ENCODE data around the gene APBA2.

The APBA2 gene

DNA sequence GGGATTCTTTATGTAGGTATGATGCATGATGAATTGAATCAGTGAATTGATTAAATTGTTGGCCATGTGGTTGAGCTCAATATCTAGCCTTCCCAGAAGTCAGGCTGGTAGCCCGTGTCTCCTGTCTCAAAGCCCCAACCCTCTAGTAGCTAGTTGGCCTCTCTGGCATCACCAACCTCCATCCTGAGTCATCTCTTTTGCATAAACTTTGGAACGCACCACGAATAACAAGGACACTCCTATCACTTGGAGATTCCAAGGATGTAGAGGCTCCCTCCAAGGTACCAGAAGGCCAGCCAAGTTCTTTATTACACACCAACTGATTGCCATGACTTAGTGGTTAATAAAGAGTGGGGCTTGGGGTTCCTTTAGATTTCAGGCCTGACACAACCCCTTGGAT, 148.4 kb downstream of the APBA2 start:
- no peak for DNase-seq (ENCODE audit: low read depth)
- H3K4me3 ChIP-seq (ENCODE audit: low read depth, low read length) = no peak overlapping the region
- no peak for TF ChIP-seq MYC (IDR thresholded peaks at IDR 0.05; ENCODE audit: low read depth, low read length)
- TF ChIP-seq, protein P1, sequence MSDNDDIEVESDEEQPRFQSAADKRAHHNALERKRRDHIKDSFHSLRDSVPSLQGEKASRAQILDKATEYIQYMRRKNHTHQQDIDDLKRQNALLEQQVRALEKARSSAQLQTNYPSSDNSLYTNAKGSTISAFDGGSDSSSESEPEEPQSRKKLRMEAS (IDR thresholded peaks at IDR 0.05; ENCODE audit: low read depth, low read length) = no peak
- TF ChIP-seq, protein P2, sequence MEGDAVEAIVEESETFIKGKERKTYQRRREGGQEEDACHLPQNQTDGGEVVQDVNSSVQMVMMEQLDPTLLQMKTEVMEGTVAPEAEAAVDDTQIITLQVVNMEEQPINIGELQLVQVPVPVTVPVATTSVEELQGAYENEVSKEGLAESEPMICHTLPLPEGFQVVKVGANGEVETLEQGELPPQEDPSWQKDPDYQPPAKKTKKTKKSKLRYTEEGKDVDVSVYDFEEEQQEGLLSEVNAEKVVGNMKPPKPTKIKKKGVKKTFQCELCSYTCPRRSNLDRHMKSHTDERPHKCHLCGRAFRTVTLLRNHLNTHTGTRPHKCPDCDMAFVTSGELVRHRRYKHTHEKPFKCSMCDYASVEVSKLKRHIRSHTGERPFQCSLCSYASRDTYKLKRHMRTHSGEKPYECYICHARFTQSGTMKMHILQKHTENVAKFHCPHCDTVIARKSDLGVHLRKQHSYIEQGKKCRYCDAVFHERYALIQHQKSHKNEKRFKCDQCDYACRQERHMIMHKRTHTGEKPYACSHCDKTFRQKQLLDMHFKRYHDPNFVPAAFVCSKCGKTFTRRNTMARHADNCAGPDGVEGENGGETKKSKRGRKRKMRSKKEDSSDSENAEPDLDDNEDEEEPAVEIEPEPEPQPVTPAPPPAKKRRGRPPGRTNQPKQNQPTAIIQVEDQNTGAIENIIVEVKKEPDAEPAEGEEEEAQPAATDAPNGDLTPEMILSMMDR (IDR thresholded peaks at IDR 0.05; ENCODE audit: low read depth, low read length) = no peak
- TF ChIP-seq POLR2A (IDR thresholded peaks at IDR 0.05; ENCODE audit: extremely low read depth, insufficient read length) = no peak

DNA sequence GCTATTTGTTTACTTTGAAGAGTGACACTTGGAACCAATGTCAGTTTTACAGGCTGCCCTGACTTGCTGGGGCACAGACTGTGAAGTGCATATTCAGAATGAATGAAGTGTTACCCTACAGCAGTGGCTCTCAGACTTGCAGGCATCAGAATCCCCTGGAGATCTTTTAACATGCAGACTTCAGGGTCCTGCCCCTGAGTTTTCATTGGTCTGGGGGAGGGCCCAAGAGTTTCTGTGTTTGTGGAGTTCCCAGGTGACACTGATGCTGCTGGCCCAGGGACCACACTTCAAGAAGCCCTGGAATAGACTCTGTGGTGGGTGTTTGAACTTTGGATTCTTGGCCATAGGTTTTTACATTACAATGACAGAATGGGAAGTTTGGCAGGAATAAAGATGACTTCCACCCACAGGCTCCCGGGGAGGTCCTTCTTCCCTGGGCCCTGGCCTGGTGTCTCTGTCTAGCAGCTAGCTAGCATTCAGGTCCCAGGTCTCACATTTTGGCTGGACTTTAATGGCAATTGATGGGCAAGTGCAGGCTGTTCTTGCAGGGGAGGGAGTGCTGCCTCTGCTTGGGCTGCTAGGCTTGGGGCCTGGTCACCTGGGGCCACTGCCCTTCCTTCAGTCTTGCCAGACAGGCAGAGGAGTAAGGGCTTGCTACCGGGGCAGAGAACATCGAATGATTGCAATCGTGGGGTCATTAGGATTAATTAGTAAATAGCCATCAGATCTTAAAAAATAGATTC, 149.0 kb downstream of the APBA2 start:
- TF ChIP-seq, protein P2 (IDR thresholded peaks at IDR 0.05; ENCODE audit: low read depth, low read length) = no peak
- TF ChIP-seq MYC (IDR thresholded peaks at IDR 0.05; ENCODE audit: low read depth, low read length) = no peak
- TF ChIP-seq, protein P1 (IDR thresholded peaks at IDR 0.05; ENCODE audit: low read depth, low read length) = no peak
- no peak for TF ChIP-seq POLR2A (IDR thresholded peaks at IDR 0.05; ENCODE audit: extremely low read depth, insufficient read length)
- no peak overlapping the region for H3K4me3 ChIP-seq (ENCODE audit: low read depth, low read length)
- DNase-seq (ENCODE audit: low read depth) = no peak

DNA sequence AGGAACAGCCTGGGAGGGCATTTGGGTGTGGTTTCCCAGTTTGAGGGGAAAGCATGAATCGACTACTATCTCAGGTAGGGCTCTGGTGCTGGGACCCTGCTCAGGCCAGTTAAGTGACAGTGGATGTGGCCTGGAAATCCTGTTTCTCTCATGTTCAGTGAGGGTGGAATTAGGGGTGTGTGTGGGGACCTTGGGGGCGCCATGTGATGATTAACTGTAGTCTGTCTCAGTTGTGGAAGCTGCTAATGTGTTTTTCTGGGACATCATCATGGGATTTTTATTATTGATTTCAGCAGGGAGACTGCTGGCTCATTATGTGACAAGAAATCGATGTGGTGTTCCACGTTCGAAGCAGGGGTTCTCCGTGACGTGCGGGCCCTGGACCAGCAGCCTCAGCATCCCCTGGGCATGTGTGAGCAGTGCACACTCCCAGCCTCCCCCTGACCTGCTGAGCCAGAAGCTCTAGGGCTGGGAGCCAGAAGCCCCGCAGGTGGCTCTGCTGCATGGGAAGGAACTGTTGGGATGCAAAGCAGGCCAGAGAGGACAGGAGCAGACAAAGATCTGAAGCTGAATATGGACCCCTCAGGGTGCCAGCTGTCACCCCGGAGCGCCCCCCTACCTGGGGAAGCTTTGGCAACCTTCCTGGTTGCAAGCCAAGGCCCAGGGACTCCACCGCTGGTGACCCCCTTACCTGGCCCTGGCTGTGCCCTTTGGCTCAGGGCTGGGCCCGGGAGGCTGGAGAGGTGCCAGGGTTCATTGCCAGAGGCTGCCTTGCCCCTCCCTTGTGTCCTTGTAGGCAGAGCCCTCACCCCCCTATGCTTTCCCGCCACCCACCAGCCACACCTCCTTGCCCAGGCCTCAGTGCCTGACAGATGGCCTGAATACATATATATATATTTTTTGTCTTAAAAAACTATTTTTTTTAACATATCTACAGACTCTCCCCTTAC, 149.8 kb downstream of the APBA2 start:
- no peak for DNase-seq (ENCODE audit: low read depth)
- TF ChIP-seq, protein P2 (IDR thresholded peaks at IDR 0.05; ENCODE audit: low read depth, low read length) = no peak
- TF ChIP-seq POLR2A (IDR thresholded peaks at IDR 0.05; ENCODE audit: extremely low read depth, insufficient read length) = no peak
- TF ChIP-seq MYC (IDR thresholded peaks at IDR 0.05; ENCODE audit: low read depth, low read length) = no peak
- TF ChIP-seq, protein P1 (IDR thresholded peaks at IDR 0.05; ENCODE audit: low read depth, low read length) = no peak
- H3K4me3 ChIP-seq (ENCODE audit: low read depth, low read length) = no peak overlapping the region

DNA sequence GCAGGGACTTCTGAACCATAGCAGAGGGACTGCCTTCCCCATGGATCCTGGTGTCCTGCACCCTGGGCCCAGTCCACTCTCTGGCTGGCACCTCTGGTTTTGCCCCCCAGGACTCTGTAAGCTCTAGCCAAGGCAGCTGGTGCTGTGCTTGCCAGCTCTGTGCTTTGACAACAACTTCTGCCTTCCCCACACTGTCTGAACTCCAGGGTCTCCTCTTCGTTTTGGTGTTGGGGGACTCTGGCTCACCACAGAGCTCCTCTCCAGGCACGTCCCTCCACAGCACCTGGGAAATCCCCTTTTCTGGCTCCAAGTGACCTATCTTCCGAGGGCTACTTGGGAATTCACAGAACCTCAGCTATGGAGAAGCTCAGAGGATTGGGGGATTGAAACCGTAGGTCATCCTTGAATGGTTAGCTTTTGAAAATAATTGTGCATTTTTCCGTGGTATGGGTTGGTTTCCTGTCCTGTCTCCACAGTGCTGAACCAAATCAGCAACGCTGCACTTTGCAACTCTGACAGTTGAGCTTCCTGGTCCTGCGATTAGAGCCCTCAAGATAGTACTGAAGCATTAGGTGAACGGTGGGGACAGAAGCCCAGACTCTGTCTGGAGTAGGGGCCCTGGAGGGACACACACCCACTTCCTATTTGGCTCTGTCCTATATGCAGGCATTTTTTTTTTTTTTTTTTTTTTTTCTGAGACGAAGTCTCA, 152.4 kb downstream of the APBA2 start:
- no peak for DNase-seq (ENCODE audit: low read depth)
- TF ChIP-seq, protein P2 (IDR thresholded peaks at IDR 0.05; ENCODE audit: low read depth, low read length) = no peak
- H3K4me3 ChIP-seq (ENCODE audit: low read depth, low read length) = no peak overlapping the region

DNA sequence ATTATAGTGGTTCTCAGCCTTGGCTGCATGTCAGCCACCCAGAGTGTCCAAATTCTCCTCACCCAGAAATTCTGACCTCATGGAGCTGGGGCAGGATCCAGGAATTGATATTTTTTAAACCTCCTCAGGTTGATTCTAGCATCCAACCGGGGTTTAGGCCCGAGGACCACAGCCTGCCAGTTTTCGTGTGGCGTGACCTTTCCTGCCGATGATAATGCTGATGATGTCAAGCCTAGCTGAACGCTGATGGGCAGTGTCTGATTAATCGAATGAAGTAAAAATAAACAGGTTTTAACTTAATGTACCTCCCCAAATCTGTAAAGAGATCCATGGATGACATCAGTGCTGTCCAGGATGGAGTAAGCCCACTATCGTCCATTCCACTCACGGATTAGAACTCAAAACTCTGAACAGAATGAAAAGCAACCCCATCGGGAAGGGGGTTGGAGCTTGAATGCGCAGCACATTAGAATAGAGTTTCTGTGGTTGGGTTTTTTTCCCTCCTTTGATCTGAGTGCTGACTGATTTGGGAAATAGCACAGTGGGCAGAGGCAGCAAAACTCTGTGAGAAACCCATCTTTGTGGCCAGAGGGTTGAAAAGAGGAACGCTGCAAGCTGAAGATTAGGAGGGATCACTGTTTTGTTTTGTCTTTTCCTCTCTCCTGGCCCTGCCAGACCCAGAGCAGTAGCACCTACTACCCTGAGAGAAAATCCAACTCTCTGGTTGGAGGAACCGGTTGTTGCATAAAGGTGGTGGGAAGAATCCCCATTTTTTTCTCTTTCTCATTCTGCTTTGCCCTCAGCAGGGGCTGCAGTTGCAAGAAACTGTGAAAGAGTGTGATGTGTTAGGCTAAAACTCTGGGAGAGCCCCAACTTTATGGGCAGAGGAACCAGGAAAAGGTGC, 153.9 kb downstream of the APBA2 start:
- DNase-seq (ENCODE audit: low read depth) = no peak
- TF ChIP-seq, protein P1 (IDR thresholded peaks at IDR 0.05; ENCODE audit: low read depth, low read length) = no peak
- no peak for TF ChIP-seq MYC (IDR thresholded peaks at IDR 0.05; ENCODE audit: low read depth, low read length)
- TF ChIP-seq, protein P2 (IDR thresholded peaks at IDR 0.05; ENCODE audit: low read depth, low read length) = no peak
- no peak for TF ChIP-seq POLR2A (IDR thresholded peaks at IDR 0.05; ENCODE audit: extremely low read depth, insufficient read length)
- no peak overlapping the region for H3K4me3 ChIP-seq (ENCODE audit: low read depth, low read length)

Measured in NB4 (cell line).